GM19455 (cell line): ENCODE measurements around the gene METTL13.
A peak's percentile ranks its signal among the peaks of the same experiment; 100 is the strongest.

ENCODE experiments used
- ATAC-seq: cut with Tn5 transposase; IDR thresholded peaks from one replicate; pipeline ENCODE4 v1.9.1; 2021; ENCODE audit not compliant: unreplicated experiment

The METTL13 gene

DNA sequence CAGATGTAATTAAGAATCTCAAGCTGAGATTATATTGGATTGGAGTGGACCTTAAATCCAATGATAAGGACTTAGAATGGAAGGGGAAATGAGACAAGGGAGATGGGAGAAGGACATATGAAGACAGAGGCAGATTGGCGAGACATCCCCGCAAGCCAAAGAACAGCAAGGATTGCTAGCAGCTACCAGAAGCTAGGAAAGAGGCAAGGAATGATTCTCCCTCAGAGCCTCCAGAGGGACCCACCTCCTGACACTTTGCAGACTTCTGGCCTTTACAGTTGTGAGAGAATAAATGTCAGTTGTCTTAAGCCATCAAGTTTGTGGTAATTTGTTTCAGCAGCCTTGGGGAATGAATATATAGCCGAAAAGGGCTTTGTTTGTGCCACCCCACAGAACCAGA is 20.7 kb downstream of the METTL13 start:
- no peak for ATAC-seq

DNA sequence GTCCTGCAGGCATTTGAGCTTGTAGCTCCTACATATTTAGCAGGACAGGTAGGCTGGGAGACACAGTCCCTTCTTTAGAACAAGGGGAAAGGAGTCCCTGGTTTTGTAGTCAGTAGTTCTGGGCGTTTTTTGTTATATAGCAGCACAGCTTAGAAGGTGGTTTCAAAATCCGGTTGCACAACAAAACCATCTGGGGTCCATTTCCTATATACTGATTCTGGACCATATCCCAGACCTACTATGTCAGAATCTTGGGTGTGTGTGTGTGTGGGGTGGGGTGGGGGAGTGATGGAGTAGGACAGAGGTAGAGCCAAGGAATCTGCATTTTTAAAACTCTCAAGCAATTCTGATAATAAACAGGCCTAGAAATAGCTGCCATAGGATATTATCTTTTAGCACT is 21.6 kb downstream of the METTL13 start:
- ATAC-seq, result no peak

DNA sequence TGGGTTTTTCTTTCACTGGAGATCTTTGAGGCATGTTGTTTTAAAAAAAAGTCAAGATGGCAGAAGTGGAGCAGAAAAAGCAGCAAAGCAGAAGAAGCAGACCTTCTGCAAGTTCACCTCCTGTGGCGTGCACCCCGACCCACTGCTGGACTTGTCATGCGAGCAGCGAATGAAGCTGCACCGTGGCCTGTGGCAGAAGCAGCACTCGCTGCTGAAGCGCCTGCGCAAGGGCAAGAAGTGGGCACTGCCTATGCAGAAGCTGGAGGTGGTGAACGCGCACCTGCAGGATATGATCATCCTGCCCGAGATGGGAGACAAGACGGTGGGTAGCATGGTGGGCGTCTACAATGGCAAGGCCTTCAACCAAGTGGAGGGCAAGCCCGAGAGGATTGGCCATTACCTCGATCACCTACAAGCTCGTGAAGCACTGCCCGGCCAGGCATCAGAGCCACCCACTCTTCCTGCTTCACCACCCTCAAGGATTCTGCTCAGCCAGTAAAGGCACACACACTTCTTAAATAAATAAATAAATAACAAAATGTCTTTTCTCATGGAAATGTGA is 22.1 kb downstream of the METTL13 start:
- ATAC-seq, result no peak

DNA sequence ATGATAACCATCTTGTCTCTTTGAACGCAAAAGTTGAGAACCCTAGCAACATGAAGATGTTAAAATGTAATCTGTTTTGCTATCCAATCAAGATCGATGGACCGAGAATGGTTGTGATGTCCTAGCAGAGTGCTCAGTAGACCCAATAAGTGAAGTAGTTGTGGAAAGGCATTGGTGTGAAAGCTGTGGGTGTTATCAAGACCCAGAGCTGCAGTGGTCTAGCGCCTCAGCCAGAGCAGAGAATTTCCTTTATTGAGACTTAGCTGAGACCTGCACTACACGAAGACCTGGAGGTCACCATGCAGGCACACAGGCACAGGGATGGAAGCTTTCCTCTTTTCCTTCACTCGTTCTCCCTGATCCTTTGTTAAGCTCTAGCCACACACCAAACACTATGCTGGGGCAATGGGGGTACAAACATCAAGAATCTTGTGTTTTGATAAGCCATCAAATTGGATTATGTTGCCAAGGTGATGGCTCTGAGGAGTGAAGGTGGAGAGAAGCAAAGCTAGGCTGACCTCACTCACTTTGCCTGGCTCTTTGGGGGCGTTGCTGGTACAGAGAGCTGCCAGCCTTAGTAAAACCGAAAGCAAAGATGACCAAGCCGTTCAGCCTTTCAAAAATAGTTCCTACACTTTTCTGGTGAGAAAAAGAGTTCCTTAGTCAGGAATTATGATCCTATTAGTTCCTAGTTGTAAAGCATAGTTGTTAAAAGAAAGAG is 24.1 kb downstream of the METTL13 start:
- peak; percentile 72 for ATAC-seq

GRCh38 chr1:171807556-171807955 is 26.1 kb downstream of the METTL13 start:
- ATAC-seq, result no peak

- ATAC-seq, result no peak
Observed at GRCh38 chr1:171809834-171810233, 28.4 kb downstream of the METTL13 start.

DNA sequence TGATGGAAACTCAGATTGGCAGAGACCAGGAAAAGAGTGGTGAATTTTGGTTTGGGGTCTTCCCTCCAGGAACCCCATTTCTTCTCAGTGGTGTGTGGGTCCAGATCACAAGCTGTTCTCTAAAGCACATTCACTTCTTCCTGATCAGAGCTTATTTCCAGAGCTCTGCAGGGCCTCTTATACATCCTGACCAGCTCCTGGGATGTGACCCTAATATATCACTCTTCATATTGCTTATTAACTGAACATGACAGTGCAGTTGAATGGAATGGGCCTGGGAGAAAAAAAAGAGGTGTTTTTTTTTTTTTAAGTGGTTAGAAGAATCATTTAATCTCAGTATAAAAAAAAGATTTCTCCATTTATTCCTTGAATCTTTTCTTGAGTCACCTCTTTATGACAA is 30.2 kb downstream of the METTL13 start:
- ATAC-seq, result no peak

- no peak for ATAC-seq
Observed at GRCh38 chr1:171814692-171815091, 33.2 kb downstream of the METTL13 start.

- ATAC-seq, result no peak
Observed at GRCh38 chr1:171816300-171816901, 34.9 kb downstream of the METTL13 start.

- no peak for ATAC-seq
Observed at GRCh38 chr1:171817511-171818265, 36.2 kb downstream of the METTL13 start.

DNA sequence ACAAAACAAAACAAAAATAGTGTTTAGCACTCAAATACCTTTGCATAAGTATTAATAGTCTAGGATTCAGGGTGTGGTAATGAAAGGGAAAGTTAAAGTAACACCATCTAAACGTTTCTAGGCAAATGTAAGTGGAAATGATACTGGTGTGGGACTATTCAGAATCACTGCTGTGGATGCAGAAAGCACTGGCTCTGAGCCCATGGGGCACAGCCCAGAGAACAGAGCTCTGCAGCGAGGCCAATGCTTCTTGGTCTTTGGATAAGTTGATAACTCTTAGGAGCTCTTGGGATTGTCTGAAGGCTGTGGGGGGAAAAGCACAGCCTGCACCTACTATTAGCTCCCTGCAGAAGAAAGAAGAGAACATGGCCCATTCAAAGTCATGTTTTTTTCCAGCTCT is 38.5 kb downstream of the METTL13 start:
- ATAC-seq, result no peak

- no peak for ATAC-seq
Observed at GRCh38 chr1:171826973-171827372, 45.5 kb downstream of the METTL13 start.

GRCh38 chr1:171828794-171829193 is 47.3 kb downstream of the METTL13 start:
- ATAC-seq, result no peak

- ATAC-seq, result no peak
Observed at GRCh38 chr1:171833091-171833825, 51.8 kb downstream of the METTL13 start.

GRCh38 chr1:171834821-171835220 is 53.4 kb downstream of the METTL13 start:
- no peak for ATAC-seq

DNA sequence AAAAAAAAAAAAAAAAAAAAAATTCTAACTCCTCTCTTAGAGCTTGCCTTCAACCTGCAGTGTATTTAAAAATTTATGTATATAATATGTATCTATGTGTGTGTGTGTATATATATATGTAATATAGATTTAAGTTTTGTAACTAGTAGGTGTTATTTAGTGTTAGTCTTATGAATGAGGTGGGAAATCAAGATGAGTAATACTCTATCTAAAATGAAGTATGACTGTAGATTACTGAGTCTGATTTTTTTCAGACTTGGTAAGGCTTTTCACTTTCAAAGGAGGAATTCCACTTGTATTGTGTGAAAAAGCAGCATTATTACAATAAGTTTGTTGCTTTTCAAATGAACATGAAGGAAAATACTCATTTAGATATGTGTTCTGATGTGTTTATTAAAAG is 54.4 kb downstream of the METTL13 start:
- no peak for ATAC-seq

- ATAC-seq, result peak; percentile 89
Observed at GRCh38 chr1:171841050-171841910, 59.8 kb downstream of the METTL13 start, which contains the start of gene DNM3. Gene DNM3 (plus strand): TSS chr1:171841498. CDS start chr1:171841657, 159 bp downstream.

DNA sequence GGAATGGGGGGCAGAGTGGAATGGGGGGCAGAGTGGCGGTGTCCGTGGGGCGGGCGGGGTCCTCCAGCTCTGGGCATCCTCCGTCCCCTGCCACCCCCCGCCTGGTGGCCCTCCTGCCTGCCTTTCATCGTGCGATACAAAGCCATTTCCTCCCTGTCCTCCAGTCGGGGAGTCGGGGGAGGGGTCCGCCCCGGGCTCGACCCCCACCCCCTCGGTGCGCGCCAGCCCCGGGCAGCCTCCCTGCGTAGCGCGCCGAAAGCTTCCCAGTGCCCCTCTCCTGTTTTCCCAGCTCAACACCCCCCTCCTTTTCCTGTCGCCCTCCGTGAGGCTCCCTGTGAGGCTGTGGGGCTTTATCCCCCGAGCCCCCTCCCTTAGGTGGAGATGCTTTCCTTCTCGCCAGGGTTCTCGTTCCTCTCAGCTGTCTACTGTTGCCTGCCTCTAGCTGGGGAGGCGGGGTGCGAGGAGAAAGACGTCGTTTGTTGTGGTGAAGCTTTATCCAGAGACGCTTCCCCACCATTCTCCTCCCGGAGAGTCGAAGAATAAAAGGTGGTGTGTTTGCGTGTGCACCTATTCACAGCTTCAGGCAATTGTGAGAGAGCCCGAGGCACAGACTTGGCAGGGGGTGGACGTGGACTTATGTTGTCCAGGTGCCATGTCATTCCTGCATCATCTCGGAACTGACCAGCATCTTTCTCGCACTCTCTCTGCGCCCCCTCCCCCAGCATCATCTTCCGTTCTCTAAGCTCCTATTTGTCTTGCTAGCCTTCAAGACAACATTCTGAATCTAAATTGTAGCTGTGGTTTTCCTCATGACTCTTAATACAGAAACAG is 60.7 kb downstream of the METTL13 start:
- ATAC-seq, result no peak

DNA sequence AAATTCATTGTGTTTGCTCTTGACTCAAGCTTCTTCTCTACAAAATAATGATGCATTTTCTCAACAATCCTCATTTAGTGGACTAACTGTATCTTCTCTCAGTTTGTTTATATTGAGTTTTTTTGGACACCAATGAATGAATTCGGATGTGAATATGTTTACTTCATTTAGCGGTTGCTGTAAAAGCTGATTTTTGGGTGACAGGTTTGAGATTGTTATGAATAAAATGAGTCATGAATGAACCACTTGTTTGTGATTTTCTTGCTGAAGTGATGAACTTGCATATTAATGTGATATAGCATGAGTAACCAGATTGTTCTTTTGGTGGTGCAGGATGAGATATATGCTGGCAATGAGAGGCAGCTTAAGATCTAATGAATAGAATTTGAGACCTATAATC is 62.9 kb downstream of the METTL13 start:
- no peak for ATAC-seq
